ENCODE results near the gene DIP2B.
A peak's percentile ranks its signal among the peaks of the same experiment; 100 is the strongest.

The DIP2B gene

DNA sequence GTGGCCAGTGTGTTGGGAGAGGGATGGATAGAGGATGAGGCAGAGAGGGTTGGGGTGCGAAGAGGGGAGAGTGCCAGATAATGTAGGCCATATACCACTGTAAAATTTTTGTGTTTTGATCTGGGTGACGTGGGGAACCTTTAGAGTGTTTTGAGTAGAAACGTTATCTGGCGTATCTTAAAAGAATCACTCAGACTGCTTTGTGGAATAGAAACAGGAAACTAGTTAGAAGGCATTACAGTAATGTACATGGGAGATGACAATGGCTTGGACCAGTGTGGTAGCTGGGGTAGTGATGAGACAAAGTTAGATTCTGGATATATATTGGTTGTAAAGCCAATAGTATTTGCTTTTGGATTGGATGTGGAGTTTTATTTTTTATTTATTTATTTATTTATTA, 279.7 kb downstream of the DIP2B start:
- DNase-seq (ENCODE audit: low read depth, low spot score), result no peak
- peak overlapping the region; percentile 7 for H3K27ac ChIP-seq

DNA sequence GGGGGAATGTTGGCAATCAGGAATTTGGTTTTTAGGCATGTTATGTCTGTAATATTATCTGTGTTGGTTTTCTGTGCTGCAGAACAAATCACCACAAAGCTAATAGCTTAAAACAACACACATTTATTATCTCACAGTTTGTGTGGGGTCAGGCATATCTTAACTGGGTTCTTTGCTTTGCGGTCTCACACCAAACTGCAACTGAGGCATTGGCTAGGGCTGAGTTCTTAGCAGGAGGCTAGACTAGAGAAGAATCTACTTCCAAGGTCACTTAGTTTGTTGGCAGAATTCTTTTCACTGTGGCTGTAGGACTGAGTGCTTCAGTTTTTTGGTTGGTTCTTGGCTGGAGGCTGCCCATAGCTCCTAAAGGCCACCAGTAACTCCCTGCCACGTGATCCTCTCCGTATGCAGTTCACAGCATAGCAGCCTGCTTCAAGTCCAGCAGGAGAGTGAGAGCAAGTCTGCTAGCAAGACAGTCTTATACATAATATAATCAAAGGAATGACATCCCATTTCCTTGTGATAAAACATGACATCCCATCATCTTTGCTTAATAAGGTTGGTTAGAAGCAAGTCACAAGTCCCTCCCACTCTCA, 280.7 kb downstream of the DIP2B start:
- DNase-seq (ENCODE audit: low read depth, low spot score), result no peak
- peak overlapping the region; percentile 96 for H3K27ac ChIP-seq

DNA sequence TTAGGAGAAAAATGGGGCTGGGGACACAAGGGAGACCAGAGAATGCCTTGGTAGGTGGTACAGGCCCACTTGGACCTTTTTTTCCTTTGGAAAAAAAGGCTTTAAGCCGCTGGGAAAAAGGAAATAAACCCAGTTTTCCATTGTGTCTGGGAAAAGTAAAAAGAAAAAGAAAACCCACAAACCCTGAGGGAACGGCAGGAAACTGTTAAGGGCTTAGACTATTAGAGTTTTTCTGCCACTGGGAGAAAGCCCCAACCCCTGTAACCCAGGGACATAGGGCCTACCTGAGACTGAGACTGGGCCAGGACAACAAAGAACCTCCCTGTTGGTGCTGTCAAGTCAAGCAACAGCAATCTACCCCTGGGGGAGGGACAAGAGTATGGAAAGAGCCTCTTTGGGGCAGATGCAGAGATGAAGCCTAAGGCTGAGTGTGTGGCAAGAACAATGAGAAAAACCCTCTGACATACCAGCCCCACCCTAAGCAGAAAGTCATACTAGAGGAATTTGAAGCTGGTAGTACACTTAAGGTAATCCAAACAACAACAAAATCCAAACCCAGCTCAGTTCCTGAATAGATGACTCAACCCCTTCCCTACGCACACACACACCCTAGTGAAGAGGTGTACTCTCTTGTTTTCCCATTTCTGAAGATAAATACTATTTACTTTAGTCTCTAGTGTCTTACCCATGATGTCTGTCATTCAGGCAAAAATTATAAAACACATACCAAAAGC, 281.9 kb downstream of the DIP2B start:
- H3K27ac ChIP-seq, result peak overlapping the region; percentile 96
- DNase-seq (ENCODE audit: low read depth, low spot score), result peak; percentile 99

DNA sequence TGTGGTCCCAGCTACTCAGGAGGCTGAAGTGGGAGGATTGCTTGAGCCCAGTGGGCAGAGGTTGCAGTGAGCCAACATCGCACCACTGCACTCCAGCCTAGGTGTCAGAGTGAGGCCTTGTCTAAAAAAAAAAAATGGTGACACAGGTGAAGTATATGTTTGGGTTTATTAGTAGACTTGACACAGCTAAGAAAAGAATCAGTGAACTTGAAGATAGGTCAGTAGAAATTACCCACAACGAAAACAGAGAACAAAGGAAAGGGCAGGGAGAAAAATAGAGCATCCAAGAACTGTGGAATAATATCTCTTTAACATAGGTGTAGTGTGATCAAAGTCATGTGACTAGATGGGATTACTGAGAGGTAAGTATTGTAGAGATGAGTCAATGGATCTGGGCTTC, 282.8 kb downstream of the DIP2B start:
- DNase-seq (ENCODE audit: low read depth, low spot score), result no peak
- peak overlapping the region; percentile 96 for H3K27ac ChIP-seq

DNA sequence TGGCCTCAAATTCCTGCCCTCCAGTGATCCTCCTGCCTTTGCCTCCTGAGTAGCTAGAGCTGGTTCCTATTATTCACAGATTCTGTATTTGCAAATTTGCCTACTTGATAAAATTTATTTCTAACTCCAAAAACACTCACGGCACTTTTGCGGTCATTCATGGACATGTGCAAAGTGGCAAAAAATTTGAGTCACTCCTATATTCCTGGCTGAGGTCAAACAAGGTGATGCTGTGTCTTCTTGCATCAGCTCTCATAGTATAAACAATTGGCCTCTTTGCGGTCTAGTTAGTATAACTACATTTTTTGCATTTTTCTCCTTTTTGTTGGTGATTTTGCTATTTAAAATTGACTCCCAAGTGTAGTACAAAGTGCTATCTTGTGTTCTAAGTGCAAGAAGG, 283.8 kb downstream of the DIP2B start:
- H3K27ac ChIP-seq, result peak overlapping the region; percentile 96
- no peak for DNase-seq (ENCODE audit: low read depth, low spot score)

DNA sequence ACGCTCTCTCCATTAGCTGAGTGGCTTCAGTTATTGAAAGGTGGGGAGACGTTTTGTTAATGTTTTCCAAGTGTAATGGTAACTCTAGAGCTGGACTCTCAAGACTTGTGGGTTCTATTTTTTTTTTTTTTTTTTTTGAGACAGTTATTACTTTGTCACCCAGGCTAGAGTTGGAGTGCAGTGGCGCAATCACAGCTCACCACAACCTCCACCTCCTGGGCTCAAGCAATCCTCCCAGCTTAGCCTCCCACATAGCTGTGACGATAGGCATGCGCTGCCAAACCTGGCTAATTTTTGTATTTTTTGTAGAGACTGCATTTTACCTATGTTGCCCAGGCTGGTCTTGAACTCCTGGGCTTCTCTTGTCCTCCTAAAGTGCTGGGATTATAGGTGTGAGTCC, 285.3 kb downstream of the DIP2B start:
- DNase-seq (ENCODE audit: low read depth, low spot score), result no peak
- H3K27ac ChIP-seq, result no peak overlapping the region

All from epithelial cell of prostate (primary cell).